ENCODE measurements around the gene CTSL. TPM values are rescaled to one million over a fixed set of nuclear protein-coding genes. Genes with fewer than 3 reads are reported as not detected.

CTSL gene
- 100 to 1,000 TPM; 130 to 174 TPM for total RNA-seq
- polyA plus RNA-seq: 100 to 1,000 TPM in 1 of 2 donors, 10 to 100 TPM in 1; 73.1 to 116 TPM
- long read RNA-seq, donor 1, transcript CTSL-201 (8 exons, 1,436 nt): major isoform, 162 of 386 reads
- long read RNA-seq, donor 1, transcript CTSL-203 (8 exons, 2,177 nt): minor isoform, 145 of 386 reads
- long read RNA-seq, donor 1, partial matches to known transcripts: 6 of 386 reads
- long read RNA-seq, donor 1, other reads (novel, unspliced or antisense): 73 of 386 reads
- long read RNA-seq, donor 2, transcript CTSL-201 (8 exons, 1,436 nt): major isoform, 17 of 50 reads
- long read RNA-seq, donor 2, transcript CTSL-203 (8 exons, 2,177 nt): major isoform, 17 of 50 reads
- long read RNA-seq, donor 2, partial matches to known transcripts: 8 of 50 reads
- long read RNA-seq, donor 2, other reads (novel, unspliced or antisense): 8 of 50 reads

DNA sequence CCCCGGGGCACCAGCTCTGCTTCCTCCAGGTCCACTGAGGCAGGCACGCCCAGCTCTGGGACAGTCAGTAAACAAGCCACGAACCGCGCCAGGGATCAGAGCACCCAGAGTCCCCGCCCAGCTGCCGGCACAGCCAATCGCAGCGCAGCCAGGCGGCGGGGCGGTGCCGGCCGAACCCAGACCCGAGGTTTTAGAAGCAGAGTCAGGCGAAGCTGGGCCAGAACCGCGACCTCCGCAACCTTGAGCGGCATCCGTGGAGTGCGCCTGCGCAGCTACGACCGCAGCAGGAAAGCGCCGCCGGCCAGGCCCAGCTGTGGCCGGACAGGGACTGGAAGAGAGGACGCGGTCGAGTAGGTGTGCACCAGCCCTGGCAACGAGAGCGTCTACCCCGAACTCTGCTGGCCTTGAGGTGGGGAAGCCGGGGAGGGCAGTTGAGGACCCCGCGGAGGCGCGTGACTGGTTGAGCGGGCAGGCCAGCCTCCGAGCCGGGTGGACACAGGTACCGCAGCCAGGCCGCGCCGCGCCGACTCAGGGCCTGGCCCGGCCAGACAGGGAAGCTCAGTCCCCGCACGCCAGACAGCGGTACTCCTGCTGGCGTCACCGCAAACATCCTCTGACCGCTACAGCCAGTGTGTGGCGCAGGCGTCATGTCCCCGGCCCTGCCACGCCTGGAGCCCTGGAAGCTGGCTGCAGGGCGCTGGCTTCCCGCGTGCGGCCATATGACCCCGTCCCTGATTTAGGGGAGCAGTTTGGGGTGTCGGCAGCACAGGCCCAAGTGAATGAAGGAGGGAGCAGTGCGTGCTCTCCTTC, at the start of gene CTSL:
Gene CTSL, plus strand, starts transcription at position 220 of the 810 bp plus-strand sequence. CDS start 1,485 bp downstream, outside the sequence.
- 0% methylated on average over 64 to 67 of the region's 67 CpGs for WGBS, 2 donors
- intact Hi-C loops (cut with DNase I): loop anchor here in 1 of 2 donors (10.0 kb wide), 1 partner anchor 809 kb away; the partner anchor contains the start of gene NXNL2
- Histone ChIP-seq H3K9me3 (ENCODE audit: control insufficient read depth, low read length) (no peaks in the 10 kb centered on the region), H3K4me1 (ENCODE audit: control insufficient read depth in 1 of 2, insufficient read depth in 2 of 2, low read length in 2 of 2) (no peaks in the 10 kb centered on the region), H3K27me3 (ENCODE audit: control insufficient read depth in 1 of 2, insufficient read depth in 2 of 2, low read length in 1 of 2) (no peaks in the 10 kb centered on the region), H3K27ac (ENCODE audit: low read depth in 1 of 2, low read length in 2 of 2) (peak within 1 kb of the TSS; percentile 60 to 77), H3K4me3 (ENCODE audit: low read length in 2 of 2) (peak within 1 kb of the TSS; percentile 13 to 51), H3K36me3 (ENCODE audit: control insufficient read depth in 1 of 2, insufficient read depth in 2 of 2, low read length in 1 of 2) (no peaks in the 10 kb centered on the region)
- ATAC-seq (ENCODE audit: low FRiP score): peak; percentile 97
- DNase-seq: peak; percentile 96

DNA sequence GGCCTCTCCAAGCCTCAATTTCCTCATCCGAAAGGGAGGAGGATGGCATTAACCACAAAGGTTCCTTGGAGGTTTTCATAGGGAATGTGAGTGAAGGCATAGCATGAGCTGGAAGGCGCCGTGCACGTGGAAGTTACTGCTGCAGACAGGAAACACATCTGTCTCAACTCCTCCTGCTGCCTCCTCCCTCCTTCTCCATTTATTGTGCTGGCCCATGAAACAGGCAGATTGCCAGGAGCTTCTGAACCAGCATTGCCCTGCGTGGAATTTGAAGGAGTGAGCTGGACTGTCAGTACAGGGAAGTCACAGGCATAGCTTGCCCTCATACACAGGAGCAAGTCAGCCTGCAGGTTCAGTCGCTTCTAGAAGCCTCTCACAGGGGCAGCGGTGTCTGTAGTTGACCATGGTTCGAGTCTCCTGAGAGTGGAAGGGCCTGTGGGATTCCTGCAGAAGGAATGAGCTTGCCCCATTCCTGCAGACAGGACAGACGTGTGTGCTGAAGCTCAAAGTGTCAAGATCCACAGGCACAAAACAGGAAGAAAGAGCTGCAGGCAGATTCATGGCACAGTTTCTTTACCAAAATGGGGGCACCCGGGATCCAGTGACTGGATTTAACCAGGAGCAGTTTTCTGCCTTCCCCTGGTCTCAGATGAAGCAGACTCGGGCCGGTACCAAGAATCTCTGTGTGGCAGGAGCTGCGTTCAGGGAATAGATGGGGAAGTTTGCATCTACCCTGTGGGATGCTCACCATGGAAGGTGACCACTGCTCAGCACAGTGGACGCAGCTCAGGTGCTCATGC, 48.7 kb upstream of the CTSL start:
- H3K27me3 ChIP-seq (ENCODE audit: control insufficient read depth in 1 of 2, insufficient read depth in 2 of 2, low read length in 1 of 2): no peaks in the 10 kb centered on the region
- H3K4me1 ChIP-seq (ENCODE audit: control insufficient read depth in 1 of 2, insufficient read depth in 2 of 2, low read length in 2 of 2): no peaks in the 10 kb centered on the region
- H3K4me3 ChIP-seq (ENCODE audit: low read length in 2 of 2): no peak overlapping the region
- 79 to 82% methylated on average over 14 of the region's 14 CpGs for WGBS, 2 donors
- no peaks in the 10 kb centered on the region for H3K9me3 ChIP-seq (ENCODE audit: control insufficient read depth, low read length)
- ATAC-seq (ENCODE audit: low FRiP score) (no peak), DNase-seq (peak in 1 of 2 donors; percentile 77)
- intact Hi-C loops (cut with DNase I): no loop called here
- no peak overlapping the region for H3K27ac ChIP-seq (ENCODE audit: low read depth in 1 of 2, low read length in 2 of 2)
- no peaks in the 10 kb centered on the region for H3K36me3 ChIP-seq (ENCODE audit: control insufficient read depth in 1 of 2, insufficient read depth in 2 of 2, low read length in 1 of 2)

DNA sequence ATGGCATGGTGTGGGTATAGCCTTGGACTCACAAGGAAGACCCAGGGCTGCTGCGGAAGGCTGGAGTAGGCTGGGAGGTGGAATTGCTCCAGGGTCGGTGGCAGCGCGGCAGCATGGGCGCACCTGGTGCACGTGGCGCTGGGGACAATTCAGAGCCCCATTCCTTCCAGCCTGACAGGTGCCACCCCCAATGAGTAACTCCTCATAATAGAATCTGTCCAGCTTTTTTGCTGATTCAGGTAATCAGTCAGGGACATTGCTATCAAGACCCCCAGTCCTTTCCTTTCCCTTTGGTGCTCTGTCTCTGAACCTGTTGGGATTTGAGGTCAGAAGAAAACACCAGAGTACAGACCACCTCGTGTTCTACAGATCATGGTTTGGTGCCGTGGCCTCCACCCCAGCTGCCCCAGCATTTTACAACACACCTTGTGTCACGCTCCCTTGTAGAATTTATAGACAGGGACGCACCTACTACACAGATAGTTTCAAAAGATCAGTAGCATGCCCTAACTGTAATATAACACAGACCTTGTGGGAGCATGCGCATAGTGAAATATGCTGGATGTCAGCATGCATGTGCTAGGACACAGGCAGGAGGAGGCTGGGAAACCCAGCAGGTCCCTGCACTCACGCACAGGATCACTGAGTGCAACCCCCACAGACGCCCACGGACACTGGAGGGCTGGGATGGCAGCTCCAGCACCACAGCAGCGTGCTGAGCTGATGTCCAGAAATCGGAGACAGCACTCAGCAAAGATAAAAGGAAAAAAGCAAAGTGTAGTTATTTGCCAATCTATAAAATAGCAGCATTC, 47.9 kb upstream of the CTSL start:
- ATAC-seq (ENCODE audit: low FRiP score) (no peak), DNase-seq (no peak)
- H3K9me3 ChIP-seq (ENCODE audit: control insufficient read depth, low read length): no peaks in the 10 kb centered on the region
- no peaks in the 10 kb centered on the region for H3K36me3 ChIP-seq (ENCODE audit: control insufficient read depth in 1 of 2, insufficient read depth in 2 of 2, low read length in 1 of 2)
- no peaks in the 10 kb centered on the region for H3K4me1 ChIP-seq (ENCODE audit: control insufficient read depth in 1 of 2, insufficient read depth in 2 of 2, low read length in 2 of 2)
- WGBS, 2 donors: 92% methylated on average over 17 of the region's 17 CpGs
- no peak overlapping the region for H3K27ac ChIP-seq (ENCODE audit: low read depth in 1 of 2, low read length in 2 of 2)
- no peaks in the 10 kb centered on the region for H3K27me3 ChIP-seq (ENCODE audit: control insufficient read depth in 1 of 2, insufficient read depth in 2 of 2, low read length in 1 of 2)
- H3K4me3 ChIP-seq (ENCODE audit: low read length in 2 of 2): no peak overlapping the region
- intact Hi-C loops (cut with DNase I): loop anchor here in 1 of 2 donors (2.0 kb wide), 1 partner anchor 135 kb away; no protein-coding TSS in a partner anchor

DNA sequence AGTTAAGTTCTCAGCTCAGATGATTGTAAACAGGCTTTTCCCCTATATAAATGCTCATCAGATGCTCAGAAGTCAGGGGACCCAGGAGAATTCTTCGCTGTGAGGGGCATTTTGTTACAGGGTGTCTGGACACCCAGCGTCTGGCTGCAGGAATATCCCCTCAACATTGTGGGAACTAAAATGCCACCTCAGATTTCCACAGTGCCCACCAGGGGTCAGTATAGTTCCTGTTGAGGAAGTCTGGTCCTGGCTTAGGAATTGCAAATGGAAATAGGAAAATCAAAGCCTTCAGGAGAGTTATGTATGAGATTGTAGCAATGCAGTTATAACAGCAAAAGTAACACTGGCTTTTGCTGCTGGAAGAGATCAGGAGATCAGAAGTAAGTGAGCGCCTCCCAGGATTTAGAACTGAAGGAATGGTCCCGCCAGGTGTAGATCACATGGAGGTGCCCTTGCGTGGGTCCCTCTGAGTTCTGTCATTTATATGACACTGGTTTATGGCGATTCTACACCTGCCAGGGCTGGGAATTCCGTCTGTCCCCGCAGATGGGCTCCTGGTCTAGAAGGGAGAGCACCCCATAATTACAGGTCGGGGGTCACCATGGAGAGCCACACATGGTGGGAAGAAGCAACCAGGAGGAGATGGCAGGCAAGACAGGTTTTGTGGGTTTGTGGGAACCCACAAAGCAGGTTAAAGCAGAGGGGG, 47.1 kb upstream of the CTSL start:
- DNase-seq (no peak), ATAC-seq (ENCODE audit: low FRiP score) (peak; percentile 74)
- H3K27me3 ChIP-seq (ENCODE audit: control insufficient read depth in 1 of 2, insufficient read depth in 2 of 2, low read length in 1 of 2): no peaks in the 10 kb centered on the region
- no peaks in the 10 kb centered on the region for H3K4me1 ChIP-seq (ENCODE audit: control insufficient read depth in 1 of 2, insufficient read depth in 2 of 2, low read length in 2 of 2)
- no peak overlapping the region for H3K27ac ChIP-seq (ENCODE audit: low read depth in 1 of 2, low read length in 2 of 2)
- no peaks in the 10 kb centered on the region for H3K36me3 ChIP-seq (ENCODE audit: control insufficient read depth in 1 of 2, insufficient read depth in 2 of 2, low read length in 1 of 2)
- intact Hi-C loops (cut with DNase I): loop anchor here in 1 of 2 donors (2.0 kb wide), 1 partner anchor 134 kb away; no protein-coding TSS in a partner anchor
- WGBS, 2 donors: 76 to 78% methylated on average over 9 of the region's 9 CpGs
- H3K9me3 ChIP-seq (ENCODE audit: control insufficient read depth, low read length): no peaks in the 10 kb centered on the region
- no peak overlapping the region for H3K4me3 ChIP-seq (ENCODE audit: low read length in 2 of 2)

DNA sequence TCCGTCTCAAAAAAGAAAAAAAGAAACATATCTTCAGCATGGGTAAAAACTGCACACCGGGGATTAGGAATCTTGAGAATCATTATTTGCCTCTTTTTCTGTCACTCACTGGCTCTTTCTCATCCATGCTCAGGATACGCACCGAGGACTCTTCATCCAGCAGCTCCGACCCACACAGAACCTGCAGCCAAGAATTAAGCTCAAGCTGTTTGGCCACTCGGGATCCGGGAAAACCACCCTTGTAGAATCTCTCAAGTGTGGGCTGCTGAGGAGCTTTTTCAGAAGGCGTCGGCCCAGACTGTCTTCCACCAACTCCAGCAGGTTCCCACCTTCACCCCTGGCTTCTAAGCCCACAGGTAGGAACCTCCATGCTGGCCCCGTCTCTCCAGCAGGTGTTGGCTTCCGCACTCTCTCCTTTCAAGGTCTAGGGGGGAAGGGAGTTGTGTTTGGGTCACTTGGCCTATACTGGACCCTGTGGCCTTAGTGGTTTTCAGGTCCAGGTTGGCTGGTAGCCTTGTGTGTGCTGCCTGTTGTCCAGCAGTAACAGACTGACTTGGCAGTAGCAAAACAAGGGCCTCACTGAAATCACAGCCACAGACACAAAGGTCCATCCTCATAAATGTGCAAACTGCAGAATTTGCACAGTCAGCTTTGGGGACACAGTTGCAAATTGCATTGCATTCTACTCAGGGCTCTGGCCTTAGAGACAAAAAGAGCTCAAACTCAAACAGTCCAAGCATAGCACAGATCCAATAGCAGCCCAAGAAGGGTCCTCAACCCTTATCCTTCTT, 44.5 kb upstream of the CTSL start:
- no peaks in the 10 kb centered on the region for H3K27me3 ChIP-seq (ENCODE audit: control insufficient read depth in 1 of 2, insufficient read depth in 2 of 2, low read length in 1 of 2)
- H3K36me3 ChIP-seq (ENCODE audit: control insufficient read depth in 1 of 2, insufficient read depth in 2 of 2, low read length in 1 of 2): no peaks in the 10 kb centered on the region
- DNase-seq (no peak), ATAC-seq (ENCODE audit: low FRiP score) (no peak)
- no peaks in the 10 kb centered on the region for H3K9me3 ChIP-seq (ENCODE audit: control insufficient read depth, low read length)
- no peaks in the 10 kb centered on the region for H3K4me1 ChIP-seq (ENCODE audit: control insufficient read depth in 1 of 2, insufficient read depth in 2 of 2, low read length in 2 of 2)
- no peak overlapping the region for H3K4me3 ChIP-seq (ENCODE audit: low read length in 2 of 2)
- WGBS, 2 donors: 92 to 98% methylated on average over 11 of the region's 11 CpGs
- no peak overlapping the region for H3K27ac ChIP-seq (ENCODE audit: low read depth in 1 of 2, low read length in 2 of 2)
- intact Hi-C loops (cut with DNase I): no loop called here

DNA sequence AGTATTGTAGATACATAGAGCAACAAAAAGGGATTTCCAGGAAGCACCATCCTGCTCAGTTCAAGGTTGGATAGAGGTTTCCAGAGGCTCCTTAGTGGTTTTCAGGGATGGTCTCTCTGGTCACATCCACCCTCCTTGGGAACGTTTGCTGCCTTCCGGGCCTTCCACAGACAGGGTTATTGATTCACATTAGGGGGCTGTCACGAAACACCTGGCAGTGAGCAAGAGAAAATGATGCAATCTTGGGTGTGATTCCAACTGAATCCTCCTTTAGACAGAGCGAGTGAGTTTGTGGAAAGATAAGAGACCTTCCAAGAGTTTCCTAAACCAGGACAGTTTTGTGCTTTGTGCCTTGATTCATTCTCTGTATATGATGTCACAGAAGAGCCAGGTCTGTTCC, 43.8 kb upstream of the CTSL start:
- Histone ChIP-seq H3K27ac (ENCODE audit: low read depth in 1 of 2, low read length in 2 of 2) (no peak overlapping the region), H3K36me3 (ENCODE audit: control insufficient read depth in 1 of 2, insufficient read depth in 2 of 2, low read length in 1 of 2) (no peaks in the 10 kb centered on the region), H3K4me1 (ENCODE audit: control insufficient read depth in 1 of 2, insufficient read depth in 2 of 2, low read length in 2 of 2) (no peaks in the 10 kb centered on the region), H3K9me3 (ENCODE audit: control insufficient read depth, low read length) (no peaks in the 10 kb centered on the region), H3K4me3 (ENCODE audit: low read length in 2 of 2) (no peak overlapping the region), H3K27me3 (ENCODE audit: control insufficient read depth in 1 of 2, insufficient read depth in 2 of 2, low read length in 1 of 2) (no peaks in the 10 kb centered on the region)
- DNase-seq (no peak), ATAC-seq (ENCODE audit: low FRiP score) (no peak)
- intact Hi-C loops (cut with DNase I): no loop called here
- 76 to 77% methylated on average over 4 of the region's 4 CpGs for WGBS, 2 donors

DNA sequence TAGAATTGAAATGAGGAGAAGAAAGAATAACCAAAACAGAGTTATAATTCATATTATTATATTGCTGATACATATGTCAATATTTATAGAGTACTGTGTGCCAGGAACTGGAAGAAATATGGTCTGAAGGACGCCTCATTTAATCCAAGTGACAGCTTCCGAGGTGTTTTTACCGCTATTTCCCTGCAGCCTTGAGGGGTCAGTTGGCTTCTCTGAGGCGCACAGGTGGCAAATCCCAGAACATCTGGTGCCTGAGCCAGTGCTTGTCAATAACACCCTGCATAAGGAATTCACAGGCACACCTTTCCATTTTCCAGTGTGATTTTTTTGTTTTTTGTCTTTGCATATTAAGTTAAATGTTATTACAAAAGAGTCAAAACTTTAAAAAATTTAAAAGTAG, 43.3 kb upstream of the CTSL start:
- Histone ChIP-seq H3K36me3 (ENCODE audit: control insufficient read depth in 1 of 2, insufficient read depth in 2 of 2, low read length in 1 of 2) (no peaks in the 10 kb centered on the region), H3K27ac (ENCODE audit: low read depth in 1 of 2, low read length in 2 of 2) (no peak overlapping the region), H3K4me1 (ENCODE audit: control insufficient read depth in 1 of 2, insufficient read depth in 2 of 2, low read length in 2 of 2) (no peaks in the 10 kb centered on the region), H3K27me3 (ENCODE audit: control insufficient read depth in 1 of 2, insufficient read depth in 2 of 2, low read length in 1 of 2) (no peaks in the 10 kb centered on the region), H3K4me3 (ENCODE audit: low read length in 2 of 2) (no peak overlapping the region), H3K9me3 (ENCODE audit: control insufficient read depth, low read length) (no peaks in the 10 kb centered on the region)
- ATAC-seq (ENCODE audit: low FRiP score) (no peak), DNase-seq (no peak)
- intact Hi-C loops (cut with DNase I): no loop called here
- WGBS, 2 donors: 89 to 91% methylated on average over 4 of the region's 4 CpGs
